Retina (tissue), 1 donor: ENCODE measurements around the gene C11orf91.
"Not testable (repeated sequence)": the region's sequence is repeated elsewhere in the genome, so short reads cannot be mapped to it uniquely, and the experiment has no call there.

ENCODE experiments used
- DNase-seq: peaks from one replicate; pipeline ENCODE4 v3.0.0-alpha.2; 2016

The C11orf91 gene

DNA sequence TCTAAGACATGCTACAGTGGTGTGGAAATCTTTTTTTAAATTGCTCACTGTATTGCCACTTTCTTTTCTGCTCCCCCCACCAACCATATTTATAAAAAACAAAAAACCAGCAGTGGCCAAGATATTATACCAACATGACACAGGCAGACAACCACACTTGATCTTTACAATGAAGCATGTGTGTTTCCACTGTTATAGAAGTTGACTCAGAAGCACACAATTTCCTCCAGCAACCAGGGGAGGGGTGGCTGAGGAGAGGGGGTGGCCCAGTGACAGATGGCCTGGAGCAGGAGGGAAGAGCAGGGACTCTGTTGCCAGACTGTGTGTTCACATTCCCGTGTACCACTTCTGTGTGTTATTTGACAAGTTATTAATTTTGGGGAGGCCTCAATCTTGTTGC, 20.8 kb upstream of the C11orf91 start:
- no peak for DNase-seq

GRCh38 chr11:33719587-33719986, 19.0 kb upstream of the C11orf91 start:
- DNase-seq, result no peak

DNA sequence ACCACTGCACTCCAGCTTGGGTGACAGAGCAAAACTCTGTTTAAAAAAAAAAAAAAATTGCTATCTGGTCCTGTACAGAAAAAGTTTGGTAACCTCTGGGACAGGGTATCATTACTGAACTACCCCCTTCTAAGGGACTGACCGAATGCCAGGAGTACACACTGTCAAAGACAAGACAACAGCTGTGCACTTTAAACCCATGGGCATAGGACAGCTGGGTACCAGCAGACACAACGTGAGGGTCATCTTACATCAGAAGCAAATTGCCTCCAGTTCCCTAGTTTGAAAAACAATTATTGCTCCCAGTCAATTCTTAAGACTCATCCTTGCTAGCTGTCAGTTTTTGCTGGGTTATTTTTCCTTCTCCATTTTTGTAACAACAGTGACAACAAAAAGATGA, 17.8 kb upstream of the C11orf91 start:
- DNase-seq, result no peak

DNA sequence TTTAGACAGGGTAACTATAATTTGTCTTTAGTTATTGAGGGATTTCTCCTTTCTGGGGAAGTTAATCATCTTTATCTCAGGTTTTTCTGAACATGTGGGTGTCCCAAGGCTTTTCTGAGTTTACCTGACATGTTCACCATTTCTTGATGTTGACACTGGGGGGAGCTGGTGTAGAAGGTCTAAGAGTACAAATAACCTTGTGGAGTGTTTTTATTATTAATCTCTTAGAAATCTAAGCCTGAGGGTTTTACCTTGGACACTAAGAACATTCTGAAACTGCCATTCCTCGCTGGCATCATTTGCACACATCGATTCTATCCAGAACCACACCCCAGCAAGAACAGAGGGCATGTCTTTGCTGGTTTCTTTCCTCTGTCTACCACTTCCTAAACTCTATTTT, 15.6 kb upstream of the C11orf91 start:
- DNase-seq, result no peak

DNA sequence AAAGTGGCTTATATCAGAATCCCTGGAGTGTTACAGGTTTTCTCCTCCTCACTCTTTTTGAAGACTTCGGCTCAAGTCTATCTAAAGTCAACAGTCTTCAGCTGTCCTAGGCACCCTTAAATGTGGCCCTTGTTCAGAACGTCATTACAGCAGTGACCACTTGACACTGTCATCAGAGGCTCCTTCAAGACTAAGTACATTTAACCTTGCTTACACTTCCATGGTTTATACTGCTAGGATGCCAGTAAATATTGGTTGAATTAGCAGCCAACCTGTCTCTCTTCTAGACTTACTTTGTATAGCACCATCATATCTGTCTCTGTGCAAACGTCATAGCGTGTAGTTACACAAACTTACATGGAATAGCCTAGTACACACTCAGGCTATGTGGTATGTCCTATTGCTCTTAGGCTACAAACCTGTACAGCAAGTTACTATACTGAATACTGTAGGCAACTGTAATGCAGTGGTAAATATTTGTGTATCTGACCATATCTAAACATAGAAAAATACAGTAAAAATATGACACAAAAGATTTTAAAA, 13.3 kb upstream of the C11orf91 start:
- DNase-seq, result no peak

GRCh38 chr11:33713151-33713855, 12.7 kb upstream of the C11orf91 start:
- DNase-seq, result no peak

- DNase-seq, result no peak
Observed at GRCh38 chr11:33712436-33712835, 11.8 kb upstream of the C11orf91 start.

DNA sequence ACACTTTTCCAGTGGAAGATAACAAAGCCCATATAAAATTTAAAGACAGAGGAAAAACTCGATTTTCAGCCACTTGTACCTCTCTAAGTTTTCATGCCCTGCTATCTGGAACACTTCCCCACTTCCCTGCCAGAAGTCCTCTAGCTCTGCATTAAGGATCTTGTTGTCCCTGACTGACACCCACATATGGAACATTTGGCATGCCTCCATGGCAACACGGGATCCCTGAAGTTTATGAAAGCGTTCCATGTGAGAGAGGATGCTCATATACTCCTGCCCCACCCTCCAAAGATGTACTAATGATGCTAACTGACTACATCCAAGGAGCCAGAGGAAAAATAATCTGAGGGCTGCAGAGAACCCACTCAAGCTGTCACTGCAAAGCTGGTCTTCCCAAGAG, 8.8 kb upstream of the C11orf91 start:
- DNase-seq, result no peak

GRCh38 chr11:33708985-33709384, 8.4 kb upstream of the C11orf91 start:
- no peak for DNase-seq

DNA sequence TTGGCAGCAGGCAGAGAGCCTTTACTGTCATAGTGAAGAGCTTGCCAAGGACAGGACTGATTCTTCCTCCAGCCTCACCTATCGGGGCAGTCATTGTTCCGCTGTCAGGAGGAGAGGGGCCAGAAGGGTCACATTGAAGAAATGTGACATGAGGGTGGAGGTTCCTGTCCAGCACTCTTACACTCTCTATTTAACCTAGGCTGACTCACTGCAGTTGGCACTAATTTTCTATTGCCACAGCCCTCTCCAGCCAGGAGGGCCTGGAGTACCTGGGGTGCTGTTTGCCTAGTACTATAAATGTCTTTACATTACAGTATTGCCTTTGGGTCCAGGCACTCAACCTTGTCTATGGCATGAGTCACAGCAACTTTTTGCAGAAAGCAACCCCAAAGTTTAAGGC, 7.2 kb upstream of the C11orf91 start:
- DNase-seq, result not testable (repeated sequence)

DNA sequence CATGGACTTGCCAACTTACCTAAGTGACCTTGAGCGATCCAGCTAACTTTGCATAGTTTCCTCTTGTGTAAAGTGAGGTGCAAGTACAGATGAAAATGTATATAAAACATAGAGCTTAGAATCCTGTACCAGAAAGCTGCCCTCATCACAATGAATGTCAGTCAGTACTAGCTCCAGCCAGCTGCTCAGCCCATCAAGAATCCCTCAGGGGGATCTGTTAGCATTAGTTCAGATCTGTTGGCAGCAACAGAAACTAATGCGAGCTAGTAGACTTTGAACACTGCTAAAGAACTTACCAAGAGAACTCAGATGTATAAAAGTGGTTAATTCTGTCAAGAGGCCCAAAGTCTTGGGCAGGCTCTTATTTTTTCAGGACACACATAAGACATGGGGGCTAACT, 6.3 kb upstream of the C11orf91 start:
- no peak for DNase-seq

- no peak for DNase-seq
Observed at GRCh38 chr11:33706546-33706945, 5.9 kb upstream of the C11orf91 start.

GRCh38 chr11:33704240-33705002, 3.8 kb upstream of the C11orf91 start:
- DNase-seq, result no peak

- DNase-seq, result no peak
Observed at GRCh38 chr11:33703788-33704187, 3.2 kb upstream of the C11orf91 start.

DNA sequence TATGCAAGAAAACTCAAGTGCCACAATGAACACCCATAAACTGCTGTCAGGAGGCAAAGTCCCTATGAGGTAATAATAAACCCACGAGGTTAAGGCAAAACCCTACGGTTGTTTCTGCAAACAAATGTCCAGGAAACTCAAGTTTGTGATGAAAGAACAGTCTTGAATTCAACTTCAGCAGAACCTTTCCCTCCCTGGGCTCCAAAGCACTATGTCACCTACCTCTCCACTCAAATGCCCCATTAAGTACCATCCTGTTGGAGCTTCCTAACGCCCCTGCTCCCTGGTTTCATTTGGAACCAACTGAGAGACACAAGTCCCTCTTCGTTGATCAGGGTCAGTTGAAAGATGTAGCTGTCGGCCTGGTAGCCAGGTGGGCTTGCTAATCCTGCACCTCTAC, 2.6 kb upstream of the C11orf91 start:
- DNase-seq, result no peak

DNA sequence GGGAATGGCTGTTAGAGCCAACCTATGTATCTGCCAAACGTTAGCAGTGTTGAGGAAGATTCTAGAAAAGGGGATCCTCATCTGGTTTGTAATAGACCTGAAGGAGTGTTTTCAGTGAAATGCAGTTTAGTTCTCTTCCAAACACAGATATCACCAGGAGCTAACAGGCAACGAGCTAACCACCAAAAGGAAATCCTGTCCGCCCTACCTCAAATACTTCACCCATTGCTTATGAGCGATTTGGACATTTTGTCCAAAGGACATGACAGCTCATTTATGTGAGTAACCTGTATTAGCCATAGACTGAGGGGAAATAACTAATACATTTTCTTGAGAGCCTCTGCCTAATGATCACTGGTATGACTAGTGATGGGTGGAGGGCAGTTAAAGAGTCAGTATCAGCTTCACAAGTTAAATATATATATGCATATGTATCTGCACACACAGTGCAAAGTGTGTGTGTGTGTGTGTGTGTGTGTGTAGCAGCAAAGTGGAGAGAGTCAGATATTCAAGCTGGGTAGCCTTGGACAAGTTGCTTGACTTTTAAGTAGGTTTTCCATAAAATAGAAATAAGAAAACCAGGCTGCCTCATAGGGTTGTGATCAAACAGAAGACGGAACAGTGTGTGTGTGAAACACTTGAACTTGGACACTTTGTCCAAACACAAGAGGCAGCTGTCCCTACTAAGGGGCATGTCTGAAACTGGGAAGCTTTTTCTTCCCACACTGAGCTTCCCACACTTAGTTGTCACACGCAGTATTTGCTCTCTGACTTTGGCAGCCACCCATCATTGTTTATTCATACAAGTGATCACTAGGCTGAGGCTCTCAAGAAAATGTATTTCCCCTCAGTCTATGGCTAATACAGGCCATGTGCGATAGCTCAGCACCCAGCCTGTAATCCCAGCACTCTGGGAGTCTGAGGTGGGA, 940 bp upstream of the C11orf91 start:
- DNase-seq, result no peak

DNA sequence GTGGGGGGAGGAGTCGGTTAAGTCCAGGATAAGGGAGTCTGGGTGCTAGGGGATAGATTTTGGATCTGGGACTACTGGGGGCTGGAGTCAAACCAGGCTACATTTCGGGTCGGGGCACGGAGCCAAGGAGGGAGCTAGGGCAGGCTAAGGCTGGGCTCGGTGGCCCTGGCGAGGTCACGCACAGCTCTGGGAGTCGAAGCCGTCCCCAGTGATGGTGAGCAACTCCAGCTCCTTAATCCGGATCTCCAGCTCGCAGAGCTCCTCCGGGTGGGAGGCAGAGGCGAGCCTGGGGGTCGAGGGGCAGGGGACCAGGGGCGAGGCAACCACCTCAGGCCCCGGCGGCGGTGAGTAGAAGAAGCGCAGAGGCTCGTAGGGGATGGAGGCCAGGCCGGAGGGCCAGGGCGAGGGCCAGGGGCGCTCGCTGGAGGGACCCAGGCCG, 544 bp downstream of the C11orf91 start:
- peak; percentile 44 for DNase-seq

GRCh38 chr11:33699515-33700062, 1.0 kb downstream of the C11orf91 start:
- DNase-seq, result no peak

DNA sequence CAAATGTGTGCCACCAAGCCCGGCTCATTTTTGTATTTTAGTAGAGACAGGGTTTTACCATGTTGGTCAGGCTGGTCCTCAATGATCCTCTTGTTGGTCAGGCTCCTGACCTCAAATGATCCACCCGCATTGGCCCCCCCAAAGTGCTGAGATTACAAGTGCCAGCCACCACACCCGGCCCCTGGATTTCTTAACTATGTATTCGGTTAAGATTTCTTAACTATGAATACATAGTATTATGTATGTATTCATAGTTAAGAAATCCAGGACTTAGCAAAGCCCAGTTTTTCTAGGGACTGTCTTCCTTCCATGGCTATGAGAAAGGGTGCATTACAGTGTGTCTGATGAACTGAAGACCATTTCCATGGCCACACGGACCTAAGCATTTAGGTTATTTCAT, 1.7 kb downstream of the C11orf91 start:
- no peak for DNase-seq

- DNase-seq, result no peak
Observed at GRCh38 chr11:33697997-33698396, 2.6 kb downstream of the C11orf91 start.

DNA sequence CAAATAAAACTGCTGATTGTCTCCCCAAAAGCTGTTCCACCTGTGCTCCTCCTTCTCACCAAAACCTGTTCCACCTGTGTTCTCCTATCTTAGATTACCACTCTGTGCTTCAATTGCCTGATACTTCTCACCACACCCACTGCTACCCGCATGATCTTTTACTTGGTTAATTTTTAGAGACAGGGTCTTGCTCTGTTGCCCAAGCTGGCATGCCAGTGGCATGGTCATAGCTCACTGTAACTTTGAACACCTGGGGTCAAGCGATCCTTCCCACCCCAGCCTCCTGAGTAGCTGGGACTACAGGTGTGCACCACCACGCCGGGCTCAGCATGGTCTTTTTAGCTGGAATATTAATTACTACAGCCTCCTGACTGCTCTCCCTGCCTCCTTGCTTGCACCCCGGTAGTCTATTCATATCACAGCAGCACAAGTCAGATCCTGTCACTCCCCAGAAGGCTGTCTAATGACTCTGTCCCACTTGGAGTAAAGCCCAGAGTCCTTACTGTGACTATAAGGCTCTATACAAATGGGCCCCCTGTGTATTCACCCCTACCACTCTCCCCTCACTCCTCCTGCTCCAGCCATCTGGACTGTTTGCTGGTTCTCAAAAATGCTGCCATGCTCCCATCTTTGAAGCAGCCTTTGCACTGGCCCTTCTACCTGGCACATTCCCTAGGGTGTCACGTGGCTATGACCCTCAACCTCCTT, 3.5 kb downstream of the C11orf91 start:
- DNase-seq, result no peak

GRCh38 chr11:33696411-33696810, 4.2 kb downstream of the C11orf91 start:
- DNase-seq, result no peak
